ENCODE measurements around the gene IMMT. TPM values are rescaled to one million over a fixed set of nuclear protein-coding genes. Genes with fewer than 3 reads are reported as not detected.
A peak's percentile ranks its signal among the peaks of the same experiment; 100 is the strongest.

The IMMT gene
- total and polyA plus RNA-seq, 2 of the 8 experiments (the other 6 are each of a cell fraction or from before 2014, with no cell fraction given): 37.7 to 103 TPM

DNA sequence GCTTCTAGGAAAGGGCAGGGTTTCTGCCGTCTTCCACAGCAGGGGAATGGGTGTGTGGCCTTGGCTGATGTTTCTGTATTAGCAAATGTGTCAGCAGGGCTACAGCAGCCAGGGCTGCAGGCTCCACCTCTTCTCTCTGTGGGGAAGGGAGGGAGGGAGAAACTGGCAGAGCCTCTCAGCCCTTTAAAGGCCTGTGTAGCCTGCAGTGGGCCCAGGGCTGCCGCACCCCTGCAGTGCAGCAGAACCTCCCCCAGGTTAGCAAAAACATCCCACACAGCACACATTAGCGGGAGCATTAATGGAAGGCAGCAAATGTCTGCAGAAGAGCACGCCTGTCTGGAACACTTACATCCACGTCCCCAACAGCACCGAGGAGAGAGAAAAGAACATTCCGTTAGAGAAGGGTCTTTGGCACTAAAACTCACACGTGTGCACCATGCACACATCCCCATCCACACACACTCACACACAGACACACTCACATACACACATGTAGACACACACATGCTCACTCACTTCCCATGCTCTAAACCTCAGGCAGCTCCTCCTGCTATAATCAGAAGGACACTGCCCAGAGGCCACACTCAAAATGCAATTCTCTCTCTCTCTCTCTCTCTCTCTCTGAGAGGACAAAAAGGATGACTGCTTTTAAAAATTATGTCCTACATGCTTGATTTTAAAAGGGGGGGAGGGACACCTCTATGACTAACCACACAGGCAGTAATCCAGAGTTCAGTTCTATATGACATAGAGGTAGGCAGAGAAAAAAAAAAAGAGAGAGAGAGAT lies 28.1 kb upstream of the IMMT start:
- ChIA-PET CTCF (ENCODE audit: partially characterized antibody) (interaction anchor here (0.6 to 6.8 kb wide), 8 partner anchors 9 to 143 kb away, joined by 3 to 62 read pairs (median 4); no protein-coding TSS in a partner anchor), POLR2A (ENCODE audit: partially characterized antibody) (no interaction called here)
- Histone ChIP-seq H3K23ac (ENCODE audit: insufficient read length) (no peak overlapping the region), H3K9ac (replicated peaks in 1 of 4; ENCODE audit: extremely low read depth in 1 of 4, low read depth in 3 of 4, low read length in 3 of 4) (no peak overlapping the region), H2BK5ac (ENCODE audit: low read depth, low read length) (no peak overlapping the region), H3K4me2 (ENCODE audit: insufficient read depth in 1 of 2, low read depth in 2 of 2, low read length in 2 of 2) (peak overlapping the region in 1 of 2 experiments; percentile 17; a peak in 1 of 4 replicates), H3K14ac (ENCODE audit: insufficient read length) (no peak overlapping the region), H3K9me3 (ENCODE audit: insufficient read depth in 2 of 2, low read depth in 1 of 2, low read length in 1 of 2) (no peaks in the 10 kb centered on the region), H3K56ac (replicated peaks; ENCODE audit: insufficient read length, low read depth, low read length) (no peak overlapping the region), H3K27ac (ENCODE audit: low read depth, low read length) (no peak overlapping the region), H3K79me1 (ENCODE audit: low read depth, low read length) (no peaks in the 10 kb centered on the region), H3K23me2 (ENCODE audit: low read depth, low read length) (no peaks in the 10 kb centered on the region), H4K8ac (ENCODE audit: extremely low read depth, insufficient read depth, low read length) (no peak overlapping the region), H3K27me3 (replicated peaks in 1 of 4; ENCODE audit: control insufficient read depth in 3 of 4, extremely low read depth in 1 of 4, insufficient read depth in 3 of 4, low read length in 3 of 4) (no peaks in the 10 kb centered on the region), H3K4me1 (replicated peaks in 1 of 4; ENCODE audit: control insufficient read depth in 3 of 4, insufficient read depth in 4 of 4, low read length in 3 of 4) (peaks cover 2 to 12% (median 5%) of the 10 kb centered on the region in 4 experiments; a peak in 4 of 7 replicates), H3K36me3 (ENCODE audit: control insufficient read depth in 2 of 4, insufficient read depth in 4 of 4, low read length in 3 of 4) (no peaks in the 10 kb centered on the region), H2BK120ac (replicated peaks; ENCODE audit: low read depth, low read length) (no peak overlapping the region), H3K4me3 (ENCODE audit: extremely low read depth in 1 of 4, insufficient read depth in 2 of 4, low read depth in 3 of 4, low read length in 4 of 4) (no peak overlapping the region), H4K5ac (ENCODE audit: insufficient read length, low read depth, low read length) (no peak overlapping the region), H2BK20ac (ENCODE audit: low read length) (0 out of 2 replicates have a peak overlapping the region, but pooled peaks have one; percentile 48), H4K20me1 (replicated peaks in 1 of 2; ENCODE audit: control insufficient read depth in 1 of 2, insufficient read depth in 2 of 2, low read length in 2 of 2) (no peaks in the 10 kb centered on the region), H2AFZ (ENCODE audit: low read length) (0 out of 2 replicates have a peak overlapping the region, but pooled peaks have one; percentile 34), H4K91ac (replicated peaks; ENCODE audit: insufficient read length, low read length) (no peak overlapping the region), H3K18ac (ENCODE audit: extremely low read depth, low read length) (no peak overlapping the region; the same call in 1 of the 2 replicates), H3K79me2 (ENCODE audit: control insufficient read depth in 1 of 2, insufficient read depth in 2 of 2, low read length in 2 of 2) (no peaks in the 10 kb centered on the region), H2BK15ac (ENCODE audit: low read length) (peak overlapping the region; percentile 98), H2AK5ac (ENCODE audit: low read depth, low read length) (no peak overlapping the region), H2BK12ac (ENCODE audit: low read depth, low read length) (peak overlapping the region; percentile 87; the same call in 1 of the 2 replicates), H3K4ac (replicated peaks; ENCODE audit: insufficient read length, low read depth, low read length) (no peak overlapping the region)
- DNase-seq (ENCODE audit: low read depth in 1 of 2, low spot score in 2 of 2): no peak
- FAIRE-seq: no peak
- WGBS, 2 experiments (ENCODE audit: extremely low coverage in 1 of 2, insufficient coverage in 1 of 2, insufficient read length in 1 of 2, insufficient replicate concordance in 2 of 2, low coverage in 1 of 2, low lambda C conversion rate in 2 of 2, missing lambda C conversion rate in 1 of 2): 74% methylated on average over 8 of the region's 8 CpGs; no CpG with 5 or more reads in 1 of the 2 experiments
- TF ChIP-seq JUN (IDR thresholded peaks at IDR 0.05; ENCODE audit: low read depth, low read length) (no peak), TAF7 (optimal IDR thresholded peaks at IDR 0.05; ENCODE audit: borderline replicate concordance, low read depth, low read length) (no peak), BACH1 (IDR thresholded peaks at IDR 0.05; ENCODE audit: low read length) (no peak), KDM5A (IDR thresholded peaks at IDR 0.05; ENCODE audit: low read length) (no peak), TEAD4 (IDR thresholded peaks at IDR 0.05; ENCODE audit: low read depth, low read length) (no peak), E2F6 (IDR thresholded peaks at IDR 0.05) (no peak), POU5F1 (IDR thresholded peaks at IDR 0.05; ENCODE audit: low read depth, low read length) (no peak), MAFK (IDR thresholded peaks at IDR 0.05; ENCODE audit: low read depth, low read length) (no peak), ZNF274 (IDR thresholded peaks at IDR 0.05; ENCODE audit: borderline replicate concordance, extremely low read depth, low read length) (no peak)
- TF ChIP-seq, protein P1, sequence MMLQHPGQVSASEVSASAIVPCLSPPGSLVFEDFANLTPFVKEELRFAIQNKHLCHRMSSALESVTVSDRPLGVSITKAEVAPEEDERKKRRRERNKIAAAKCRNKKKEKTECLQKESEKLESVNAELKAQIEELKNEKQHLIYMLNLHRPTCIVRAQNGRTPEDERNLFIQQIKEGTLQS (IDR thresholded peaks at IDR 0.05; ENCODE audit: insufficient read depth, low read depth, low read length): no peak

Data from H1 (cell line).